ENCODE results near the gene VEGFA.
A peak's percentile ranks its signal among the peaks of the same experiment; 100 is the strongest.

Gene VEGFA

DNA sequence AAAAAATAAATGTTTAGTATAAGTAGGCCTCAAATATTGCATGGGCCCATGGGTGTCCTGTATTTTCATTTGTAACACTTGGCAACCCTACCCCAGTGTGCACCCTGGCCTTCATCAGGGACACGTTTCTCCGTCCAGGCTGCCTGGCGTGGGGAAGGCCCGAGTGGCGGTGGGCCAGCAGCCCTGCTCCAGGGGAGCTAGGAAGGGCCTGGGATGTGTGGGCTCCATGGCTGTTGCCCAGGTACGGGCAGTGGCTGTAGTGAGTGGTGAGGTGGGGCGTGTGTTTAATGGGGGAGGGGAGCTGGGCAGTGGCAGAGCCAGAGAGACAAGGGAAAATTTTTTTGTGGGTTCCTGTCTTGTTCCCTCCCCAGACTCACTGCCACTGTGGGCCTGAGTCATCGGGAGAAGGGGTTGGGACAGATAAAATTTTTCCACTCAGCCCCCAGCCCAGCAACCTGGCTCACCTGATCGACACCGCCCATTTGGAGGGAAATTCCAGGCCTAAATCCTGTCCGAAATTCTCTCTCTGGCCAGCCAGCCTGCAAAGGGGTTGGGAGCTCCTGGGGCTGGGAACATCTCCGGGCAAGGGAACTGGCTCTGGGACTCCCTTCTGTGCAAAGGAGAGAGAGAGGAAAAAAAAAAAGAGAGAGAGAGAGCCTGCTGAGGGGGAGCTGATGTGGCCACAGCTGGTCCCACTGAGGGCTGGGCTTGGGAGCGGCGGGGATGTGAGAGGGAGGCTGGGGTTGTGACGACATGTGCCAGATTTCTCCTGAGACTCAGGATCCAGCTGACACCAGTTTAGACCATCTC lies 32.5 kb upstream of the VEGFA start:
- peak overlapping the region; percentile 79 for H3K18ac ChIP-seq (ENCODE audit: low read length)
- no peak overlapping the region for H2BK120ac ChIP-seq (ENCODE audit: low read depth, low read length)
- peaks cover 5 to 23% of the 10 kb centered on the region in 2 donors for H3K4me1 ChIP-seq (ENCODE audit: control insufficient read depth in 2 of 2, insufficient read depth in 1 of 2, low read depth in 1 of 2, low read length in 2 of 2)
- H3K9ac ChIP-seq (ENCODE audit: low read depth, low read length, poor library complexity): no peak overlapping the region
- H2BK12ac ChIP-seq (ENCODE audit: low read length): peak overlapping the region; percentile 92
- peak overlapping the region; percentile 84 for H3K4ac ChIP-seq (ENCODE audit: low read length)
- H2BK15ac ChIP-seq (ENCODE audit: low read length): peak overlapping the region; percentile 97
- no peaks in the 10 kb centered on the region for H3K79me1 ChIP-seq (ENCODE audit: low read depth, low read length)
- WGBS, 2 donors (ENCODE audit: extremely low coverage in 2 of 2, insufficient read length in 2 of 2, insufficient replicate concordance in 1 of 2): no CpG with 5 or more reads among the region's 15 CpGs
- peak overlapping the region; percentile 50 for H2AFZ ChIP-seq (ENCODE audit: low read length)
- peak overlapping the region; percentile 32 for H3K14ac ChIP-seq (ENCODE audit: low read length)
- H2AK5ac ChIP-seq (ENCODE audit: low read depth, low read length): peak overlapping the region; percentile 28
- H3K4me3 ChIP-seq (ENCODE audit: low read length in 2 of 2): no peak overlapping the region
- no peaks in the 10 kb centered on the region for H3K9me3 ChIP-seq (replicated peaks in 1 of 2; ENCODE audit: control insufficient read depth in 2 of 2, insufficient read depth in 1 of 2, low read depth in 1 of 2, low read length in 2 of 2)
- no peak overlapping the region for H2BK5ac ChIP-seq (ENCODE audit: low read length)
- H3K23ac ChIP-seq (ENCODE audit: low read depth, low read length, poor library complexity): peak overlapping the region; percentile 87
- H3K36me3 ChIP-seq (replicated peaks in 1 of 2; ENCODE audit: control insufficient read depth in 2 of 2, insufficient read depth in 2 of 2, low read length in 2 of 2): no peaks in the 10 kb centered on the region
- H4K91ac ChIP-seq (ENCODE audit: low read depth, low read length, poor library complexity): no peak overlapping the region
- peak overlapping the region; percentile 56 for H4K8ac ChIP-seq (ENCODE audit: low read depth, low read length)
- H3K4me2 ChIP-seq (ENCODE audit: insufficient read depth, low read length, poor library complexity, severe bottlenecking): no peak overlapping the region
- peaks cover 0 to 26% (median 0%) of the 10 kb centered on the region in 3 experiments for H3K27me3 ChIP-seq (ENCODE audit: control insufficient read depth in 3 of 3, insufficient read depth in 3 of 3, low read depth in 1 of 3, low read length in 3 of 3)
- no peak for DNase-seq (ENCODE audit: low spot score)
- H3K27ac ChIP-seq (replicated peaks; ENCODE audit: low read length): no peak overlapping the region

DNA sequence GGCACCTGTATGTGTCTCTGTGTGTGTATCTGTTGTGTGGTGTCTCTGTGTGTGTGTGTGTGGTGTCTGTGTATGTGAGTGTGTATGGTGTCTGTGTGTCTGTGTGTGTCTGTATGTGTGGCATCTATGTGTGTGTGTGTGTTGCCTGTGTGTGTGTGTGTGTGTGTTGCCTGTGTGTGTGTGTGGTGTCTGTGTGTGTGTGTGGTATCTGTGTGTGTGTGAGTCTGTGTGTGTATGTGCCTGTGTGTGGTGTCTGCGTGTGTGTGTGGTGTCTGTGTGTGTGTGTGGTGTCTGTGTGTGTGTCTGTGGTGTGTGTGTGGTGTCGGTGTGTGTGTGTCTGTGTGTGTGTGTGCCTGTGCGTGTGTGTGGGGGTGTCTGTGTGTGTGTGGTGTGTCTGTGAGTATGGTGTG lies 31.7 kb upstream of the VEGFA start:
- Histone ChIP-seq H2AFZ (ENCODE audit: low read length) (no peak overlapping the region), H2AK5ac (ENCODE audit: low read depth, low read length) (no peak overlapping the region), H2BK120ac (ENCODE audit: low read depth, low read length) (no peak overlapping the region), H3K23ac (ENCODE audit: low read depth, low read length, poor library complexity) (peak overlapping the region; percentile 87), H3K36me3 (replicated peaks in 1 of 2; ENCODE audit: control insufficient read depth in 2 of 2, insufficient read depth in 2 of 2, low read length in 2 of 2) (no peaks in the 10 kb centered on the region), H3K9ac (ENCODE audit: low read depth, low read length, poor library complexity) (peak overlapping the region; percentile 71), H3K4ac (ENCODE audit: low read length) (no peak overlapping the region), H3K79me1 (ENCODE audit: low read depth, low read length) (no peaks in the 10 kb centered on the region), H2BK12ac (ENCODE audit: low read length) (peak overlapping the region; percentile 92), H2BK5ac (ENCODE audit: low read length) (no peak overlapping the region), H4K8ac (ENCODE audit: low read depth, low read length) (no peak overlapping the region), H3K9me3 (replicated peaks in 1 of 2; ENCODE audit: control insufficient read depth in 2 of 2, insufficient read depth in 1 of 2, low read depth in 1 of 2, low read length in 2 of 2) (no peaks in the 10 kb centered on the region), H3K4me3 (ENCODE audit: low read length in 2 of 2) (peak overlapping the region in 1 of 2 donors; percentile 69), H3K4me1 (ENCODE audit: control insufficient read depth in 2 of 2, insufficient read depth in 1 of 2, low read depth in 1 of 2, low read length in 2 of 2) (peaks cover 5 to 23% of the 10 kb centered on the region in 2 donors), H2BK15ac (ENCODE audit: low read length) (peak overlapping the region; percentile 97), H3K27me3 (ENCODE audit: control insufficient read depth in 3 of 3, insufficient read depth in 3 of 3, low read depth in 1 of 3, low read length in 3 of 3) (peaks cover 0 to 31% (median 0%) of the 10 kb centered on the region in 3 experiments), H3K14ac (ENCODE audit: low read length) (peak overlapping the region; percentile 32), H3K4me2 (ENCODE audit: insufficient read depth, low read length, poor library complexity, severe bottlenecking) (no peak overlapping the region), H4K91ac (ENCODE audit: low read depth, low read length, poor library complexity) (peak overlapping the region; percentile 87), H3K27ac (replicated peaks; ENCODE audit: low read length) (no peak overlapping the region), H3K18ac (ENCODE audit: low read length) (no peak overlapping the region)
- WGBS, 2 donors (ENCODE audit: extremely low coverage in 2 of 2, insufficient read length in 2 of 2, insufficient replicate concordance in 1 of 2): no CpG with 5 or more reads among the region's 3 CpGs
- DNase-seq (ENCODE audit: low spot score): no peak

DNA sequence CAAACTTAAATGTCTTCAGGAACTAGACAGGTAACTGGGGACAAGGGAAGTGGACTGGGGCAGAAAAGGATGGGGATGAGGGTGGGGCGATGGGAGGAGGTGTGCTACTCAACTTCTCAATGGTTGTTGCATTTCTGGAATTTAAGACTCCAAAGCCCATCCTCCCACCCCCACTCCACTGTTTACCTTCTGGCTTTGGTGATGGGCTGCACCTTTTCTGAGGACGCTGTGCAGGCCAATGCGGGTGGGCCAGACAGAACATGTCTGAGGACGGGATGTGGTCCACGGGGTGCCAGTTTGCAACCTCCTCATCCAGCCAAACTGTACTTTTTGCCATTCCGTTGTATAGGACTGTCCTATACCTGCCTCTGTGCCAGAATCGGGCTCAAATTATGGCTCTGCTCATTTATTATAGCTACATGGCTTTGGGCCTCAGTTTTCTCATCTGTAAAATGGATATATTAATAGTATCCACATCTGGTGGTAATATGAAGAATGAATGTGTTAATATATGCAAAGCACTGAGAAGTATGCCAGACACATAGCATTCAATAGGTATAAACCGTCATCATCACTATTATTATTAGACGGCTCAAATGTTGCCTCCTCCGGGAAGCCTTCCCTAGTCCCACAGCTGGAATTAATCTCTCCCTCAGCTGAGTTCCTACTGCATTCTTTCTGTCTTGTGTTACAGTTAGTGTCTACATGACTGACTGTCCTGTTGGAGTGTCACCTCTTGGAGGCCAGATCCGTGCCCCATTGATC lies 31.0 kb upstream of the VEGFA start:
- peaks cover 10 to 23% of the 10 kb centered on the region in 2 donors for H3K4me1 ChIP-seq (ENCODE audit: control insufficient read depth in 2 of 2, insufficient read depth in 1 of 2, low read depth in 1 of 2, low read length in 2 of 2)
- H3K18ac ChIP-seq (ENCODE audit: low read length): no peak overlapping the region
- no peak overlapping the region for H3K4me2 ChIP-seq (ENCODE audit: insufficient read depth, low read length, poor library complexity, severe bottlenecking)
- H3K4ac ChIP-seq (ENCODE audit: low read length): no peak overlapping the region
- H3K36me3 ChIP-seq (replicated peaks in 1 of 2; ENCODE audit: control insufficient read depth in 2 of 2, insufficient read depth in 2 of 2, low read length in 2 of 2): no peaks in the 10 kb centered on the region
- no peak overlapping the region for H3K9ac ChIP-seq (ENCODE audit: low read depth, low read length, poor library complexity)
- H3K79me1 ChIP-seq (ENCODE audit: low read depth, low read length): no peaks in the 10 kb centered on the region
- no peak overlapping the region for H3K14ac ChIP-seq (ENCODE audit: low read length)
- H4K91ac ChIP-seq (ENCODE audit: low read depth, low read length, poor library complexity): no peak overlapping the region
- H3K9me3 ChIP-seq (replicated peaks in 1 of 2; ENCODE audit: control insufficient read depth in 2 of 2, insufficient read depth in 1 of 2, low read depth in 1 of 2, low read length in 2 of 2): no peaks in the 10 kb centered on the region
- peak overlapping the region; percentile 2 for H2BK5ac ChIP-seq (ENCODE audit: low read length)
- no peak overlapping the region for H3K23ac ChIP-seq (ENCODE audit: low read depth, low read length, poor library complexity)
- H2AFZ ChIP-seq (ENCODE audit: low read length): no peak overlapping the region
- no peak overlapping the region for H2BK120ac ChIP-seq (ENCODE audit: low read depth, low read length)
- WGBS, 2 donors (ENCODE audit: extremely low coverage in 2 of 2, insufficient read length in 2 of 2, insufficient replicate concordance in 1 of 2): no CpG with 5 or more reads among the region's 11 CpGs
- H3K27ac ChIP-seq (replicated peaks; ENCODE audit: low read length): no peak overlapping the region
- H3K27me3 ChIP-seq (ENCODE audit: control insufficient read depth in 3 of 3, insufficient read depth in 3 of 3, low read depth in 1 of 3, low read length in 3 of 3): peaks cover 0 to 35% (median 0%) of the 10 kb centered on the region in 3 experiments
- peak overlapping the region; percentile 97 for H2BK15ac ChIP-seq (ENCODE audit: low read length)
- H4K8ac ChIP-seq (ENCODE audit: low read depth, low read length): no peak overlapping the region
- no peak overlapping the region for H3K4me3 ChIP-seq (ENCODE audit: low read length in 2 of 2)
- no peak for DNase-seq (ENCODE audit: low spot score)
- peak overlapping the region; percentile 77 for H2AK5ac ChIP-seq (ENCODE audit: low read depth, low read length)
- peak overlapping the region; percentile 88 for H2BK12ac ChIP-seq (ENCODE audit: low read length)

DNA sequence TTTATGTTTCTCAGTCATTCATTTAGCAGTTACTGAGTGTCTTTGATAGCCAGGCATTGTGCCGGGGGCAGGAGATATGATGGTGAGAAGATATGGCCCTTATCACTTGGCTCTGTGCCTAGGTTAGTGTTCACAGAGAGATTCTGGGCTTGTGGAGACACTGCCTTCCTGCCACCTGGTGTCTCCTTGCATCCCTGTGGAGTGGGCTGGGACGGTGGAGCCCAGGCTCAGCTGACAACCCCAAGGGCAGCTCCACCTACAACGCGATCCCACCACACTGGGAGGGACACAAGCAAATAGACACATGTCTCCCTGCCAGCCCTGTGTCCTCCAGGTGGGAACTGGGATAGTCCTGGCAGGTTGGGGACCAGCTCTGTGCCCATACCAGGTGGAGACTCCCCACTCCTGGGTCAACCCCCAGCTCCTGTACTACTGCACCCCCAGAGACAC lies 30.3 kb upstream of the VEGFA start:
- H2BK120ac ChIP-seq (ENCODE audit: low read depth, low read length): peak overlapping the region; percentile 98
- no peak overlapping the region for H4K91ac ChIP-seq (ENCODE audit: low read depth, low read length, poor library complexity)
- DNase-seq (ENCODE audit: low spot score): no peak
- no peaks in the 10 kb centered on the region for H3K36me3 ChIP-seq (replicated peaks in 1 of 2; ENCODE audit: control insufficient read depth in 2 of 2, insufficient read depth in 2 of 2, low read length in 2 of 2)
- H2BK5ac ChIP-seq (ENCODE audit: low read length): peak overlapping the region; percentile 2
- no peaks in the 10 kb centered on the region for H3K79me1 ChIP-seq (ENCODE audit: low read depth, low read length)
- no peak overlapping the region for H3K23ac ChIP-seq (ENCODE audit: low read depth, low read length, poor library complexity)
- peak overlapping the region; percentile 40 for H3K4ac ChIP-seq (ENCODE audit: low read length)
- no peak overlapping the region for H3K4me2 ChIP-seq (ENCODE audit: insufficient read depth, low read length, poor library complexity, severe bottlenecking)
- peak overlapping the region; percentile 77 for H2AK5ac ChIP-seq (ENCODE audit: low read depth, low read length)
- peak overlapping the region; percentile 92 for H3K18ac ChIP-seq (ENCODE audit: low read length)
- no peak overlapping the region for H2AFZ ChIP-seq (ENCODE audit: low read length)
- peak overlapping the region; percentile 88 for H2BK12ac ChIP-seq (ENCODE audit: low read length)
- H4K8ac ChIP-seq (ENCODE audit: low read depth, low read length): peak overlapping the region; percentile 45
- no peaks in the 10 kb centered on the region for H3K9me3 ChIP-seq (replicated peaks in 1 of 2; ENCODE audit: control insufficient read depth in 2 of 2, insufficient read depth in 1 of 2, low read depth in 1 of 2, low read length in 2 of 2)
- no peak overlapping the region for H3K9ac ChIP-seq (ENCODE audit: low read depth, low read length, poor library complexity)
- no peak overlapping the region for H3K14ac ChIP-seq (ENCODE audit: low read length)
- no peak overlapping the region for H3K4me3 ChIP-seq (ENCODE audit: low read length in 2 of 2)
- WGBS, 2 donors (ENCODE audit: extremely low coverage in 2 of 2, insufficient read length in 2 of 2, insufficient replicate concordance in 1 of 2): no CpG with 5 or more reads among the region's 4 CpGs
- peak overlapping the region; percentile 92 for H2BK15ac ChIP-seq (ENCODE audit: low read length)
- H3K4me1 ChIP-seq (ENCODE audit: control insufficient read depth in 2 of 2, insufficient read depth in 1 of 2, low read depth in 1 of 2, low read length in 2 of 2): peaks cover 15 to 28% of the 10 kb centered on the region in 2 donors
- no peak overlapping the region for H3K27ac ChIP-seq (replicated peaks; ENCODE audit: low read length)
- H3K27me3 ChIP-seq (ENCODE audit: control insufficient read depth in 3 of 3, insufficient read depth in 3 of 3, low read depth in 1 of 3, low read length in 3 of 3): peaks cover 0 to 38% (median 0%) of the 10 kb centered on the region in 3 experiments
